Ammon's horn (tissue), 1 donor: ENCODE measurements around the gene PGM5.

Source experiments
- DNase-seq: peaks from one replicate; pipeline ENCODE4 v3.0.0-alpha.2; 2016; ENCODE audit warnings: low spot score

Gene PGM5

GRCh38 chr9:68536876-68537615 is 180.6 kb downstream of the PGM5 start:
- DNase-seq = no peak

GRCh38 chr9:68537616-68537880 is 181.1 kb downstream of the PGM5 start:
- no peak for DNase-seq

- no peak for DNase-seq
Observed at GRCh38 chr9:68538200-68538599, 181.8 kb downstream of the PGM5 start.

GRCh38 chr9:68540712-68541535 is 184.5 kb downstream of the PGM5 start, which contains the start of gene TMEM252:
Gene TMEM252 (minus strand): TSS chr9:68540883. CDS start chr9:68540814, 69 bp downstream.
- DNase-seq = no peak

- no peak for DNase-seq
Observed at GRCh38 chr9:68541568-68541967, 185.2 kb downstream of the PGM5 start.

- DNase-seq = no peak
Observed at GRCh38 chr9:68545033-68545705, 188.8 kb downstream of the PGM5 start.

- peak; percentile 62 for DNase-seq
Observed at GRCh38 chr9:68546596-68547390, 190.4 kb downstream of the PGM5 start.

GRCh38 chr9:68547417-68547816 is 191.0 kb downstream of the PGM5 start:
- DNase-seq = no peak

- DNase-seq = no peak
Observed at GRCh38 chr9:68548241-68548640, 191.8 kb downstream of the PGM5 start.

- no peak for DNase-seq
Observed at GRCh38 chr9:68551191-68551590, 194.8 kb downstream of the PGM5 start.

GRCh38 chr9:68552700-68553476 is 196.5 kb downstream of the PGM5 start:
- no peak for DNase-seq

- no peak for DNase-seq
Observed at GRCh38 chr9:68555437-68556150, 199.2 kb downstream of the PGM5 start.

- no peak for DNase-seq
Observed at GRCh38 chr9:68558545-68558944, 202.1 kb downstream of the PGM5 start.

- DNase-seq = no peak
Observed at GRCh38 chr9:68560071-68560844, 203.8 kb downstream of the PGM5 start.

GRCh38 chr9:68562461-68562860 is 206.1 kb downstream of the PGM5 start:
- DNase-seq = no peak

GRCh38 chr9:68567565-68567964 is 211.2 kb downstream of the PGM5 start:
- DNase-seq = no peak

GRCh38 chr9:68574150-68574549 is 217.7 kb downstream of the PGM5 start:
- no peak for DNase-seq

GRCh38 chr9:68575817-68576216 is 219.4 kb downstream of the PGM5 start:
- no peak for DNase-seq

- DNase-seq = no peak
Observed at GRCh38 chr9:68577774-68578591, 221.6 kb downstream of the PGM5 start.
